Inferior parietal cortex (tissue), 1 donor: ENCODE data around the gene DGKQ.
"Not testable (repeated sequence)": the region's sequence is repeated elsewhere in the genome, so short reads cannot be mapped to it uniquely, and the experiment has no call there.

Experiments used
- DNase-seq: peaks from one replicate; pipeline ENCODE4 v3.0.0-alpha.2; 2016; ENCODE audit errors: extremely low spot score

DGKQ gene

DNA sequence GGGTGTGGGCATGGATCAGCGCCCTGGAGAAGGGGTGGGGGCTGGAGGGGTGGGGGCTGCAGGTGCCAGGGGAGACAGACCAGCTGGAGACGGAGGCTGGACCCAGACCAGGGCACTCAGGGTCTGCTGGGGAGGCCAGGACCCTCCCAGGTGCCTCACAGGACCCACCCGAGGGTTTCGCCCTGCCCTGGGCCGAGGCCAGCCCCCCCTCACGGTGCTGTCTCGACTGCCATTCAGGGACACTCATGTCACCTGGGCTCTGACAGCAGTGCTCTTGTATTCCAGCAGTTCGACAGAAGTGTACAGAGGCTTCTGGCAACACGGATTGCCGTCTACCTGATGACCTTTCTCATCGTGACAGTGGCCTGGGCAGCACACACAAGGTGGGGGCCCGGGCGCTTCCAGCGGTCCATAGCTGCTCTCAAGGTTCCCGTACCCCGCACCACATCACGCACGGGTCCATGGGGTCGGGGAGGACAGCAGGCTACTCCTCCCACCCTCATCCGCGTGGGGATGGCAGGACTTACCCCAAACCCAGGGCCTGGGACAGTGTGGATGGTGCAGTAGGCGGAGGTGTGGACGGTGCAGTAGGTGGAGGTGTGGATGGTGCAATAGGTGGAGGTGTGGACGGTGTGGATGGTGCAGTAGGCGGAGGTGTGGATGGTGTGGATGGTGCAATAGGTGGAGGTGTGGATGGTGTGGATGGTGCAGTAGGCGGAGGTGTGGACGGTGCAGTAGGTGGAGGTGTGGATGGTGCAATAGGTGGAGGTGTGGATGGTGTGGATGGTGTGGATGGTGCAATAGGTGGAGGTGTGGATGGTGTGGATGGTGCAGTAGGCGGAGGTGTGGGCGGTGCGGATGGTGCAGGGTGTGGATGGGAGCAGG lies 23.0 kb downstream of the DGKQ start:
- no peak for DNase-seq

DNA sequence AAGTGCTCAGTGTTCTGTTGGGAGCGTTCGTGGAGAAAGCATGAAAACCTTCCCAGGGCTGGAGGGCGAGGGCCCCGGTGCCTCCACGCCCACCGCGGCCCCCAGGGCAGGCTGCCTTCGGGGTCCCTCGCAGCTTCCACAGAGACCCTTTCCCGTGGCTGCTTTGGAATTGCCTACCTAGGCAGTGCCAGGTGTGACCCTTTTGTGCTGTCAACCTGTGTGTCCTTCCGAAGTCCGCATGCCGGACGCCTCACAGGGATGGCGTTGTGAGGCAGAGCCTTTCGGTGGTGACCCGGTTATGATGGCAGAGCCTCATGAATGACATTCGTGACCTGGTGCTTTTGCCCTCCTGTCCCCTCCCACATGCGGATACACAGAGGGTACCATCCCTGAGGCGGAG lies 23.7 kb downstream of the DGKQ start:
- DNase-seq = no peak

DNA sequence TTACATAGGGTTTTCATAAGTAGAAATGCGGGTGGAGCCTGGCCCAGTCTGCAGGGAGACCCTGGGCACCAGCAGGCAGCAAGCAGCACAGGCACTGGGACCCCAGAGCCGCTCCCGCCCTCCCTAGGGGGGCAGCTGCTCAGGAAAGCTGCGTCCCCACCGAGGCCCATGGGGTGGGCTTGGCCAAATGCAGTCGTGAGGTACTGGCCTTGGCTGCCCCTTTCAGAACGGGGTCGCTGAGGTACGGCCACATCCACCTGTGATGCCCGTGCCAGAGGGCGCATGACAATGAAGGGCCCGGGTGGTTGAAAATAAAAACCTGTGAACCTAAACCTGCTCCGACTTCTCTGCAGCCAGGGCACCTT lies 24.5 kb downstream of the DGKQ start:
- DNase-seq = no peak

DNA sequence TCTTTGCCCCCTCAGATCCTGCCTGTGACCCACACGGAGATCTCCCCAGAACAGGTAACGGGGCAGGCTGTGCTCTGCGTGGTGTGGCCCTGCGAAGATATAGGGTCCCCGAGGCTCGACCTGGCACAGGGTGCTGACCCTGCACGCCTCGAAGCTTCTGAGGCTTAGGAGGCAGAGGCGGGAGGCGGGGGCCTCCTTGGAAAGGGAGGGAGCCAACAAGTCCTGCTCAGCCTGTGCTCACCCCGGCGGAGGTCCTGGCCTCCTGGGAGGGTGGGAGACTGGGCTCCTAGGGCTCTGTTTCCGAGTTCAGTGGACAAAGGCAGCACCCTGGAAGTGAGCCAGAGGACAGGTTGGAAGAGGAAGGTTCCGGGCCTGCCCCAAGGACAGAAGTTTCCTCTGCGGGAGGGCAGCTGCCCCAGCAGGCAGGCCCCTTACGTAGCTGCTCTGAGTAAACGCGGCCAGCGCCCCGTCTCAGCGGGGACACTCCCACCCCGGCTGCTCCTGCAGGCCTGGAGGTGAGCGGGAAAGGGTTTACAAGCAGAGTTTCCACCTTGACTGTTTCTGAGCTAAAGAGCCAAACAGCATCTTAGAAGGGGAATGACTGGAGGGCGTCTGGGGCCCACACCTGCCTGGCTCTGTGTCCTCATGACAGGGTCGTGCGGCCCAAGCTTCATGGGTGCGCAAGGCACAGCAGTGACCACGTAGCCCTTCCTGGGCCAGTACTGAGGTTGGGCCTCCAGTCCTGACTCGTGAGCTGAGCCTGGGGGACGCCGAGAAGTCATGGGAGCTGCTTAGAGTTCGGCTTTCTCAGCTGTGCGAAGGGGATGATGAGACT lies 25.1 kb downstream of the DGKQ start:
- no peak for DNase-seq

DNA sequence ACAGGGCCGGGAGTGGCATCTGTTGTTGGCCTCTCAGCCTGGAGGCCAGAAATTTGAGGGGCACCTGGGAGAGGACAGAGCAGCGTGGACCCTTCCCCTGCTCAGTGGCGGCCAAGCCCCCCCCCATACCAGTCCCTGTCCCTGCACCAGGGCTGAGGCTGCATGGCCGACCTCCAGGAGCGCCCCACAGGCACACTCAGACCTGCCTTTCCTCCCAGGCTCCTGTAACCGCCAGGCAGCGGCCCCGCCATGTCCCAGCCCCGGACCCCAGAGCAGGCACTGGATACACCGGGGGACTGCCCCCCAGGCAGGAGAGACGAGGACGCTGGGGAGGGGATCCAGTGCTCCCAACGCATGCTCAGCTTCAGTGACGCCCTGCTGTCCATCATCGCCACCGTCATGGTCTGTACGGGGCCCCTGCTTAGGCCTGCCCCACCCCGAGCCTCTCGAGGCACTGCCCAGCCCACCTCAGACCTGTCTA lies 25.8 kb downstream of the DGKQ start:
- DNase-seq = no peak

DNA sequence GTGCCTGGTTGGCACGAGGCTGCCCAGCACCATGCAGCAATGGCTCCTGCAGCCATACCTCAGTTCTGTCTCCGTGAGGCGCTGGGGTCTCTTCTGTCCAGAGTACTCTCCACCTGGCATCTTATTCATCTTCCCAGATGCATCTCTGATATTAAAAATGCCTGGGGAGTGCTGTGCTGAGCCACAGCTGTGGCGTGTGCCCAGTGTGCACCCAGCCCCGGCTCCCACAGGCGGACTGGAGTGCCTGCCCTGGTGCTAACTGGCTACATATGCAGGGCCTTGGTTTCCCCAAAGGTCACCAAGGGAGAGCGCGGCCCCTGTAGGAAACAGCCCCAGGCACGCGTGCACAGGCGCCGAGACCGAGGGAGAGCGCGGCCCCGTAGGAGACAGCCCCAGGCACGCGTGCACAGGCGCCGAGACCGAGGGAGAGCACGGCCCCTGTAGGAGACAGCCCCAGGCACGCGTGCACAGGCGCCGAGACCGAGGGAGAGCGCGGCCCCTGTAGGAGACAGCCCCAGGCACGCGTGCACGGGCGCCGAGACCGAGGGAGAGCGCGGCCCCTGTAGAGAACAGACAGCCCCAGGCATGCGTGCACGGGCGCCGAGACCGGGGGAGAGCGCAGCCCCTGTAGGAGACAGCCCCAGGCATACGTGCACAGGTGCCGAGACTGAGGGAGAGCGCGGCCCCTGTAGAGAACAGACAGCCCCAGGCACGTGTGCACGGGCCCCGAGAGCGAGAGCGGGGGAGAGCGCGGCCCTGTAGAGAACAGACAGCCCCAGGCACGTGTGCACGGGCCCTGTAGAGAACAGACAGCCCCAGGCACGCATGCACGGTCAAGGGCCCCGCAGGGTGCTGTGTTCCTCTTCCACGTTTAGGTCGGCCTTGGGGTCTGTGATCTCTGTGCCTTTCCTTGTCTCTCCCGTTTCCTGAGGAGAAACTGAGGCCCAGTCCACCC lies 26.6 kb downstream of the DGKQ start:
- DNase-seq = no peak

DNA sequence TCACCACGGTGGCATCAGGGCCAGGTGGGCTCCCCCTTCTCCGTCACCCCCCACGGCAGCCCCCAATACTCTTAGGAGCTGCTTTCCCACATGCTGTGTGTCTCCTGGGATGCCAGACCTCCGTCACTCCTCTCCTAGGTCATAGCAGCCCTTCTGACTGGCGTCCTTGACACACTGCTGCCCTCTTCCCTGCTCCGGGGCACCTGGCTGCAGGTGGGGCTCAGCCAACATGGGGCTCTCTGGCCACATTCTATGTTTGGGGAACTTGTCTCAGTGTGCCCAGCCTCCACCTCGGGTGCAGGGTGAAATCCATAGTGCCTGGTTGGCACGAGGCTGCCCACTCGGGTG lies 27.3 kb downstream of the DGKQ start:
- no peak for DNase-seq

DNA sequence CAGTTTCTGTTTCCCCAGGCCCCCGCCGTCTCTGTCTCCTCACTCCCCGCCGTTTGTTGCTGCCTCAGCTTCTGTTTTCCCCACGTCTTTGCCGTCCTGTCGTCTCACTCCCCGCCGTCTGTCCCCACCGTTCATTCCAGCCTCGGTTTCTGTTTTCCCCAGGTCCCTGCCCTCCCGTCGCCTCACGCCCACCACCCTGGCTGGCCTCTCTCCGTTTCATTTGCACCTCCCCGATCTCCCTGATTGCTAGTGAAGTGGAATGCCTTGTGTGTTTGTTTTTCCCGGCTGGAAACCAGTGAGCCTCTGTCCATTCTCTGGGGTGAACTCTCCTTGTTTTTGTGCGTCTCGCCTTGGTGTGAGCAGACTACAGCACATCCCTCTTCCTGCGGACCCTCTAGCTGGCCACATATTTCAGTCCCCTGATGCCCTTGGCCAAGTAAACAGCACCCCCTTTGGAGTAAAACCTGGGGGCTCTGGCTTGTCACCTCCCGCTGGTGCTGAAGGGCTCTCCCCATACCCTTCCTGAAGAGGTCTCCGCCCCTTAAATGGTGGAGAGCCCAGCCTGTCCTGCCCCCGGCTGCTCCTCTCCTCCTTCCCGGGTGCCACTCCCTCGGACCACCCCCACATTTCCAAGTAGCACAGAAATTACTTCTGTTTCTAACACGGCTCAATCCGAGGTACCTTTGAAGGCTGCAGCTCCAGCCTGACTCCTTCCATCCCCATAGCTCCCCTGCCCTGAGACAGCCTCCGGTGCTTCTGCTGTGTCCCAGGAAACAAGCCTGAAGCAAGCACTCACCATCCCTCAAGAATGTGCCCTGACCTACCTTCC lies 27.9 kb downstream of the DGKQ start:
- DNase-seq = no peak

DNA sequence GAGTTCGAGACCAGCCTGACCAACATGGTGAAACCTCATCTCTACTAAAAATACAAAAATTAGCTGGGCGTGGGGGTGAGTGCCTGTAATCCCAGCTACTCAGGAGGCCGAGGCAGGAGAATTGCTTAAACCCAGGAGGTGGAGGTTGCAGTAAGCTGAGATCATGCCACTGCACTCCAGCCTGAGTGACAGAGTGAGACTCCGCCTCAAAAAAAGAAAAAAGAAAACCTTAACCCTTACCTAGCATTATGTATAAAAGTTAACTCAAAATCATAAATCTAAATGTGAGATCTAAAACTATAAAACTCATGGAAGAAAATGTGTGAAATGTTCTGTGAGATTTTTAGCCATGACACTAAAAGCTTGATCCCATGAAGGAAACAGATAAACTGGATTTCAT lies 33.9 kb downstream of the DGKQ start:
- DNase-seq = not testable (repeated sequence)

DNA sequence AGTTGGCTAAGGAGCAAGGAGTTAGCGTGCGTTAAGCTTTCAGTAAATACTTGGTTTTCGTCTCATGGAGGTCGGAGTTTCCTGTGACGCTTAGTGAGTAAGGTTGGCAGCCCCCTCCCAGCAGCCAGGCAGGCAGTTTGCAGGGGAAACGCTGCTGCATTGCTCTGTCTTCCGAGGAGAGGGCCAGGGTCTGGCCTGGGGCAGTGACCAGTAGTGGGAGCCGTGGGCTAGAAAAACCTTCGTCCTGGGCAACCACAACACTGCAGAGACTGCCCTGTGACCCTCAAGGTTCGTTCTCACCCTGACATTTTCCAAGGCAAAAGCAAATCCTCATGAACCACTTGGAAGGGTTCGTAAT lies 40.7 kb downstream of the DGKQ start:
- no peak for DNase-seq

DNA sequence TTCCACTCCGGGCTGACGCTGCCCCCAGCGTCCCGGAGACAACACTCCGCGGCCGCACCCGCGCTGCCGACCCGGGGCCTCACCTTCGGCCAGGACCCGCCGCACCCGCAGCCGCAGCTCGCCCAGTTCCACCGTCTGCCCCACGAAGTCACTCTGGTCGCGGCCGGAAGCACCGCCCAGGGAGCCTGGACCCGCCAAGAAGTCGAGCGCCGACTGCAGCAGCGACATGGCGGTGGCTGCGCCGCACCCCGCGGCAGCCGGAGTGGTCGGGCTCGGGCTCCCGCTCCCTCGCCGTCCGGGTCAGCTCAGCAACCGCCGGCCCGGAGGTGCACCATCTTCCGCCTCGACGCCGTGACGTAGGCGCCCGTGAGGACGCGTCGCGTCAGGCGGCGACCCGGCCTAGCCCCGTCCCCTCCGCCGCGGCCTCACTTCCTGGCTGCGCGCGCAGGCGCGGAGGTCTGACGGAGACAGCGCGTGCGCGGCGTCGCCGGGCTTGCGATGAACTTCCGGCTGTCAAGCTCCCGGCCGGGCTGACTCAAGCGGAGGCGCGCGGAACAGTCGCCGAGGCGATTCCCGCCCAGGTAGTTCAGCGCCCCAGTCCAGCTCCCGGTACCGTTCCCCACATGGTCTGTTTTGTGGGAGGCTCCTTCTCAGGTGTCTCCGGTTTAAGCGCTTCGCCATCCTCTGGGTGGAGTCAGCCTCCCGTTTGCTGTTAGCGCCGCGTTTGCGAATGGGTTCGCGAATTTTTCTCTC lies 41.2 kb downstream of the DGKQ start, which contains the start of the genes GAK and TMEM175:
TSS of gene GAK (minus strand) at position 357 of the 753 bp plus-strand sequence. CDS start at position 228, 129 bp downstream.
TSS of gene TMEM175 (plus strand) at position 501 of the 753 bp plus-strand sequence. CDS start 15,280 bp downstream, outside the sequence.
- DNase-seq = peak; percentile 94

DNA sequence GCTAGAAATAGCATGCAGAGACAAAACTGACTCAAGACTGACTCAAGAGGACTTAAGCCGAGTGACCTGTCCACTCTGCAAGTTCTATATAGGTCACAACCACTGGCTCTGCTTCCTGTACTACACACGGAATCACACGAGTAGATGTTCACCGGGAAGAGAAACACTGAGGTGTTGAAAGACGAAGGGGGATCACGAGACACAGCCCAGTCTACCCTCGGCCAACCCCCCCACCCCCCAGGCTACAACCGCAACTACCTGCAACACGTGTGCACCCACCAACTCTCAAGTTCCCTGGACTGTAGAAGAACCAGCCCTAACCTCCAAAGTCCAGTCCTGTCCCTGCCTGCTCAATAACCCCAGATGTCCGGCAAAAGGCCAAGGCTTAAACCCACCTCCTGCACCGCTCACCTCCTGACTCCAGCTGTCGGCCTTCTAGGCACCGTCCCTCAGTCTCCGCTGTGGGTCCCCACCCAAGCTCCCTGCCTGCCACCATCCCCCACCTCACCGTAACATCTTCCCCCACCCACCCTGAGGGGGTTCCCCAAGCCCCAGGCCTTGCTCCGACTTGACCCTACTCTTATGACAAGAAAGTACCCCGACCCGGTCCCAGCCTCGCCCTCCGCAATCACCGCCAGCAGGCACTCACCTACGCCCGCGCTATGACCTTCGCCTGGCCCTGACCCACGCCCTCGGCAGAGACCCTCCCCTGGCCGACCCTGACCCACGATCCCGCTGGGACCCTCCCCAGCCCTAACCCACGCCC lies 42.0 kb downstream of the DGKQ start:
- no peak for DNase-seq

DNA sequence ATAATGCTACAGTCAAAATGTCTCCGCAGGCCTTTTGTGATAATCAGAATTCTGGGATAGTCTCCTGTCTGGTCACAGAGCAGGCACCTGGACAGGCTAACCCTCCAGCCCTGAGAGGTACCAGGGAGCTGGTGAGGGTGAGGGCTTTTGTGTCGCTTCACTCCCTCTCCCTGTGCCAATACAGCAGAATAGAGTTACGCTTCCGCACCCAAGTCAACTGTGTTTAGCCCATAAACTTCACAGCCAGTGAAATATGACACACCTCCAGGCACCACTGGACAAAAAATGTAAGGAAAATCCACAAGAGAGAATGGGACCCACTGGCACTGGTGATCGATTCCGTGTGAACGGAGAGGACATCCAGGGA lies 42.6 kb downstream of the DGKQ start:
- no peak for DNase-seq

DNA sequence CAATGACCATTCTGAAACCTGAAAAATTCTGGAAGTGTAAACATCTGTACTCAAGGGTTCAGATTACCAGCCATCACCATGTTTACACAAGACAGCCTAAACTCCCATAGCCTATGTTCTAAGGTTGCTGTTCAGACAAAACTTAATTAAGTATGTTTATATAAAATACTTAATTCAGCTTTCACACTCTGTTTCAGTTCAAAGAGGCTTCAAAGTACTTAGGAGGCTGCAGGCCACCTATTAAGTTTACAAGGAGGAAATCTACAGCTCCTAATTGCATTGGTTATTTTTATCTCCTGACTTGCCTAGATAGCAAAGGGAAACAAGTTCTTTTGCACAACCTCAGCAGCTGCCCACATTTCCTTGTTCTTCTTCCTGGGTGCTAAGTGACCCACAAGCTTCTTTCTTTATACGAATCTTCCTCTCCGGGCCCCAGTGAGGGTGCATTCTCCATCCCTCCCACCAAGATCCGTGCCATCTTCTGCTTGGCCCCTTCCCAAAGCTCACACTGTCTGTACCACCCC lies 43.3 kb downstream of the DGKQ start:
- DNase-seq = no peak

DNA sequence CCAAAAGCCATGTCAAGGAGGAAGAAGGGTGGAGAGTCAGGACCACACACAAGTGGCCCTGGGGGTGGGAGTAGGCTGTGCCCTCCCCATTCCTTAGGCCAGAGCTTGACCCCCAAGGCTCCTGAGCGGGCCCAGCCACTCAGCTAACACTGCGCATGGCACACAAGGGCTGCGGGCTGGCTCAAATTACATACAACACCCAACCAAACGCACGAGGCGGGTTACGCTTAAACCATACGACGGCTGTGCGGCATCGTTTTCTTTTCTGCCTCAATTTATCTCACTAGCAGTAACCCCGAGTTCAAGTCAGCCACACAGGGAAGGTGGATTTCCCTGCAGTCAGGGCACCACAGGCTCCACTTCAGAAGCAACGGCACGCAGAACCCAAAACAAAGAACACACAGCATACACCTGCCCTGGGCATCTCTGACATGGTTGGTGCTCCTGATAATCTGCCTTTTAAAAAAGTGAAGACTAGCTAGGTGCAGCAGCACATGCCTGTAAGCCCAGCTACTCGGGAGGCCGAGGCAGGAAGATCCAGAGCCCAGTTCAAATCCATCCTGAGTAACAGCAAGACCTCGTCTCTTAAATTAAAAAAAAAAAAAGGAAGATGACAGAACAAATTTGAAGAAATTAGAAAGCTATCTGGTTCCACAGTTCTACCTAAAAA lies 44.1 kb downstream of the DGKQ start:
- DNase-seq = no peak

DNA sequence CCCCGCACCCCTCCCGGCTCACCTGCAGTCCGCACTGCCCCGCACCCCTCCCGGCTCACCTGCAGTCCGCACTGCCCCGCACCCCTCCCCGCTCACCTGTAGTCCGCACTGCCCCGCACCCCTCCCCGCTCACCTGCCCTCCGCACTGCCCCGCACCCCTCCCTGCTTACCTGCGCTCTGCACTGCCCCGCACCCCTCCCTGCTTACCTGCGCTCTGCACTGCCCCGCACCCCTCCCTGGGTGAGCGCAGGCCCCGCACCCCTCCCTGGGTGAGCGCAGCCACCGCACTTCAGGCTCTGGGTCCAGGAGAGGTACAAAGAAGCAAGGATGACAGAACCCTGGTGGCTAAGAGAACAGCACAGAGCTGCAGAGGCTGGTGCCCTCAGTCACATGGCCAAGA lies 45.8 kb downstream of the DGKQ start:
- not testable (repeated sequence) for DNase-seq

DNA sequence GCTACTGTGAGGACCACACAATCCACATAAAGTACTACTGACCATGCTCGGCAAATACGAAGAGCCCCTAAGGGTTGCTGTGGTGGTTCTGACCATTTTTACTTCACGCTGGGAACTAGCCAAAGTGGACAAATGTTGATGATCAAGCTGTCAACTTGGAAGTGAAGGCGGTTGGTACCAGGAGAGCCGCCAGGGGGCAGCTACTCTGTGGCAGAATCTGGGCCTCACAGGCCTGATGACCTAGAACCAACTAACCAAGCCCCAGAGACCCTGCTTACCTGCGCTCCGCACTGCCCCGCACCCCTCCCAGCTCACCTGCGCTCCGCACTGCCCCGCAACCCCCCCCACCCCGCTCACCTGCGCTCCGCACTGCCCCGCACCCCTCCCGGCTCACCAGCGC lies 46.8 kb downstream of the DGKQ start:
- no peak for DNase-seq

DNA sequence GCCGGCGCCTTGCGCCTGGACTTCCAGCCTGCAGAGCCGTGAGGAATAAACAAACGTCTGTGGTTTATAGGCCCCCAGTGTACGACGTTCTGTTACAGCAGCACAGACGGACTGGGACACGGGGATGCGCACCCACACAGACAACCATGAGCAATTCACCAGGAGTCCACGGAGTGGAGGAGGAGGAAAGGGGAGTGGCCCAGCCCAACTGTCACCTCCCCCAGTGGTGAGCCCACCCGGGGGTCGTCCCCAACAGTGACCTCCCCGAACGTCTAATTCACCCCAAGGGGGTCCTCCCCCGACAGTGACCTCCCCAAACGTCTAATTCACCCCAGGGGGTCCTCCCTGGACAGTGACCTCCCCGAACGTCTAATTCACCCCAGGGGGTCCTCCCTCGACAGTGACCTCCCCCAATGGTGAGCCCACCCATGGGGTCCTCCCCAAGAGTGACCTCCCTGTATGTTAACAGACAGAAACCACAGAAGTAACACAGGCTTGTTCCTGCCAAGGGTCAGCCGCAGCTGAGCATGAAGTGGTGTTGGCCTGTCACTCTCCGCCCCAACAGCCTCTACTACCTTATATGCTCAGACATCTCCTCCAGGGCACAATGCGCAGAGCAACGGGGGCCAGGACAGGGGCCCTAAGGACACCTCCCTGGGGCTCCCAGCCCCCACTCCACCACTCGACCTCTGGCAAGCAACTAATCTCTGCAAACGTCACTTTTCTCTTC lies 47.4 kb downstream of the DGKQ start:
- no peak for DNase-seq
